Left forelimb (tissue), 1 donor: Measurements from ENCODE around the gene OPN3.

Experiments
- DNase-seq: peaks from one replicate; pipeline ENCODE4 v3.0.0-alpha.2; 2018; ENCODE audit warnings: low spot score

OPN3 gene

GRCh38 chr1:241590719-241591118 is 49.5 kb downstream of the OPN3 start:
- no peak for DNase-seq

GRCh38 chr1:241589521-241589920 is 50.6 kb downstream of the OPN3 start:
- no peak for DNase-seq

- DNase-seq: no peak
Observed at GRCh38 chr1:241586905-241587512, 53.2 kb downstream of the OPN3 start.

- no peak for DNase-seq
Observed at GRCh38 chr1:241582921-241583321, 57.2 kb downstream of the OPN3 start.

- DNase-seq: no peak
Observed at GRCh38 chr1:241579434-241579833, 60.7 kb downstream of the OPN3 start.

- no peak for DNase-seq
Observed at GRCh38 chr1:241574154-241574553, 66.0 kb downstream of the OPN3 start.

GRCh38 chr1:241569848-241570247 is 70.3 kb downstream of the OPN3 start:
- no peak for DNase-seq

- DNase-seq: no peak
Observed at GRCh38 chr1:241560849-241561187, 79.4 kb downstream of the OPN3 start.

- DNase-seq: no peak
Observed at GRCh38 chr1:241560146-241560848, 79.9 kb downstream of the OPN3 start.

GRCh38 chr1:241557551-241558193 is 82.5 kb downstream of the OPN3 start:
- no peak for DNase-seq

- DNase-seq: no peak
Observed at GRCh38 chr1:241557031-241557430, 83.1 kb downstream of the OPN3 start.

GRCh38 chr1:241555526-241555925 is 84.6 kb downstream of the OPN3 start:
- no peak for DNase-seq

- no peak for DNase-seq
Observed at GRCh38 chr1:241553886-241554592, 86.1 kb downstream of the OPN3 start.

GRCh38 chr1:241551759-241552638 is 88.2 kb downstream of the OPN3 start:
- no peak for DNase-seq

- no peak for DNase-seq
Observed at GRCh38 chr1:241550318-241550717, 89.9 kb downstream of the OPN3 start.

GRCh38 chr1:241548008-241548407 is 92.2 kb downstream of the OPN3 start:
- DNase-seq: no peak
